ENCODE results near the gene SKI. TPM values are rescaled to one million over a fixed set of nuclear protein-coding genes. Genes with fewer than 3 reads are reported as not detected.

The SKI gene
- total RNA-seq, 2 donors from 2014 or later, result 16.5 to 42.7 TPM

DNA sequence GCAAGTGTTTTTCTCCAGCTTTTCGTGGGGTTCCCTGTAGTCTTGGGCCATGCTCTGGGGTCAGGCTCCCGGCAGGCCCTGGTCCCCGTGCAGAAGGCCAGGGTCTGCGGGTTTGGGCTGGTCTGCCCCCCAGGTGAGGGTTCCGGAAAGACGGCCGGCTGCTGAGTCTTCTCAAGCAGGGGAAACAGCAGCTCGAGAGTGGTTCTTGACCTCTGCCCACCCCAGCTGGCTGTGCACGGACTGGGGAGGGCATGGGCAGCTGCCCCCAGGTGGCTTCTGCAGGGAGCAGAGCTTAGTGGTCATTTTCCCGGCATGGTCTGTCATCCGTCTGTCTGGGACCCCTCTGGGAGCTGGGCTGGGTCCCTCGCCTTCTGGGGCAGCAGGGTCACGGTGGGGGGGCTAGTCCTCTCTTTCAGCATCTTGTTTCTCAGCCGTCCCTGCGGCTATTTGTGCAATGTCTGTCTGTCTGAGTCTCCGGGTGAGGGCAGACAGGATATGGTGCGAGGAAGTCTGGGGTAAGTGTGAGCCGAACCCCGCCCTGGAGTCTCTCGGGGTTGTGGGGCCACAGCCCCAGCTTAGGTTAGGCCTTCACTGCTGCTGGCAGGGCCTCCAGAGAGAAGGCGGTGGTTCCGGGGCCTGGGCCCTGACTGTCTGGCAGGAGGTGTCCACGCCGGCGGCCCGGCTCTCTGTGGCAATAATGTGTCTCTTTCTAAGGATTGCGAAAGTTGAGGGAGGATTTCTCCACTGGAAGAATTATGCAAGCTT, 6.1 kb downstream of the SKI start:
- ATAC-seq (peak; percentile 97 to 99), DNase-seq (ENCODE audit: low spot score) (peak; percentile 95)
- peak overlapping the region; percentile 66 for H3K4me3 Mint-ChIP-seq
- no peaks in the 10 kb centered on the region for H3K9me3 Mint-ChIP-seq
- H3K27ac Mint-ChIP-seq, result peak overlapping the region; percentile 75 to 86
- H3K27me3 Mint-ChIP-seq, result no peaks in the 10 kb centered on the region
- peaks cover 46 to 55% of the 10 kb centered on the region in 2 donors for H3K4me1 Mint-ChIP-seq (ENCODE audit: low read depth in 2 of 2)
- no peaks in the 10 kb centered on the region for H3K36me3 Mint-ChIP-seq

DNA sequence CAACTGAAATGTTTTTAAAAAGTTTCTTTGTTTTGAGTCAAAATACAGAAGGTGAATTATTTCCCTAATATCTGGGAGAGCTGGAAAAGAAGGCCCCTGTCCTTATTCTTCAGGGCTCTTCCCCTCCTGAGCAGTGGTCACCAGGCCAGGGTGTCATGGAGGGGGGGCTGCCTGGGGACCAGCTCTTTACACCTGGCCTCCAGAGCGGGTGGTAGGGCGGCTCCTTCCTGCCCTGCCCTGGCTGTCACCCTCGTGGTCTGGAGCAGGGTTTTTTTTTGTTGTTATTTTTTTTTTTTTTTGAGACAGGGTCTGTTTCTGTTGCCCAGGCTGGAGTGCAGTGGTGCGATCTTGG, 6.6 kb downstream of the SKI start:
- Mint-ChIP-seq H3K27ac (peak overlapping the region; percentile 75 to 86), H3K27me3 (no peaks in the 10 kb centered on the region), H3K9me3 (no peaks in the 10 kb centered on the region), H3K4me3 (peak overlapping the region; percentile 66), H3K4me1 (ENCODE audit: low read depth in 2 of 2) (peaks cover 44 to 51% of the 10 kb centered on the region in 2 donors), H3K36me3 (no peaks in the 10 kb centered on the region)
- ATAC-seq (peak; percentile 57 to 64), DNase-seq (ENCODE audit: low spot score) (no peak)

DNA sequence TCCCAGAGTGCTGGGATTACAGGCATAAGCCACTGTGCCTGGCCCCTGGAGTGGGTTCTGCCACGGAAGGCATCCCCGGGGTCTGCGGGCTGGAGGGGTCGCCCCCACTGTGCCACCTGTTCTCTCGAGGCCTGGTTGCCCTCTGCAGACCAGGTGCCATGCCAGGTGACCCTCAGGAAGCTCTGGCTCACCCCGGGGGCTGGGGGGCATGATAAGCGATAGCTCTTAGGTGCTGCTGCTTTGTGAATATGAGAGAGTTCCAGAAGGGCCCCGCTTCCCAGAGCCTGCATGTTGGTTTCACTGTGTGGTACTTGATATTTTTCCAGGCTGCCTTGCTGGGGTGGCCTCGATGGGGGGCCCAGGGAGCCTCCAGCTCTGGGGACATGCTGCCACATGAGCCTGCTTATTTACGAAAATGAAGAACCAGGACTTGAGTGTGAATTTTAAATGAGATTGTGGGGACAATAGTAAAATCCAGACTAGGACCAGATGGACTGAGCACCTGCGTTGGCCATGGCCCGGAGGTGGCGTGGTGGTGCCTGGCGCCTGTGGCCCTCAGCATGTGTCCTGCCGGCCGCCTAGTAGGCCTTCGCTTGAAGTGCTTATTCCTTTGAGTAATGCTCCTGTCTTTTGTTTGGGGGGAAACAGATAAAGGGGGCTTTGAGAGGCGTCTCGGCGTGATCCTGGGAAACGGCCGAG, 7.3 kb downstream of the SKI start:
- peak overlapping the region in 1 of 2 donors; percentile 75 for H3K27ac Mint-ChIP-seq
- H3K36me3 Mint-ChIP-seq, result no peaks in the 10 kb centered on the region
- H3K9me3 Mint-ChIP-seq, result no peaks in the 10 kb centered on the region
- peaks cover 50 to 55% of the 10 kb centered on the region in 2 donors for H3K4me1 Mint-ChIP-seq (ENCODE audit: low read depth in 2 of 2)
- no peaks in the 10 kb centered on the region for H3K27me3 Mint-ChIP-seq
- DNase-seq (ENCODE audit: low spot score), result no peak
- peak overlapping the region; percentile 32 for H3K4me3 Mint-ChIP-seq
- no peak for ATAC-seq

DNA sequence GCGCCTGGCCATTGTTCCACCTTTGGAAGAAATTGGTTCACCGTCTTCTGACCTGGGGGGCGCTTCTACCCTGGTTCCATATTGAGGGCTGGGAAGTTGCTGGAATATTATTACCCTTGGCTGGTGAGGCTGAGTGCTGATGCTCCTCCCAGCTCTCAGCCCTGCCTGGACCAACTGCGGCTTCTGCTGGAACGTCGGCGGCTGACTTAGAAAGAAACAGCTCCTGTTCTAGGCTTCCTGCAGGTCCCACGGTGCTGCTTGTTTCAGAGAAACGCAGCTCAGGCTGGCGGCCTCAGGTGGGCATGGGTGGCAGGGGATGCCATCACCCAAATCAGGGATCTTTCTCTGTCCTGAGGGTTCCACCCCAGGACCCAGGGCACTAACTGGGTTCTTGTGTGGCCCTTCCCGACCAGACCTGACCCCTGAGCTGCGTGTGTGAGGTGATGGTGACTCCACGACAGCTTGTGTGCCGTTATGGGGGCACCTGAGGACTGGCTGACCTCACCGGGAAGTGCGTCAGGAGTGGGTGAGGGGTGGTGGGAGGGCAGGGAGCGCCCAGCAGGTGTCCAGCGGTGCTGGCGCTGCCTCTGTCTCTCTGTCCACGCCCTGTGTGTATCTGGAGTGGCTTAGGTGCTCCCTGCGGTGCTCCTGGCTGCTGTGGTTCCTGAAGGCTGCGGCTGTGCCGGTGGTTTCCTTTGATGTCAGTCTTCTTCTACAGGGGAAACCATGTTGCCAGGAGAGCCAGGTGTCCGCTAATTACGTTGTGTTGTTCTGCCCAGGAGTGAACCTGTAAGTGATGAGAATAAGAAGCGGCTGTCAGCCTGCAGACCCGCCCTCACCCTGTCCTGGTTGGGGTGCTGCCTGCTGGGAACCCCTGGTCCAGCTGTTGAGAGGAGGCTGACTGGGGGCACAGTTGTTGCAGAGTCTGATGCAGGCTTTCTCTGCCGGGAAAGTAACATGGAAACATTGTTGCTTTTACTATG, 8.9 kb downstream of the SKI start:
- Mint-ChIP-seq H3K27ac (no peak overlapping the region), H3K4me1 (ENCODE audit: low read depth in 2 of 2) (peaks cover 42 to 43% of the 10 kb centered on the region in 2 donors), H3K27me3 (no peaks in the 10 kb centered on the region), H3K9me3 (no peaks in the 10 kb centered on the region), H3K4me3 (no peak overlapping the region), H3K36me3 (no peaks in the 10 kb centered on the region)
- DNase-seq (ENCODE audit: low spot score), result no peak
- ATAC-seq, result no peak

DNA sequence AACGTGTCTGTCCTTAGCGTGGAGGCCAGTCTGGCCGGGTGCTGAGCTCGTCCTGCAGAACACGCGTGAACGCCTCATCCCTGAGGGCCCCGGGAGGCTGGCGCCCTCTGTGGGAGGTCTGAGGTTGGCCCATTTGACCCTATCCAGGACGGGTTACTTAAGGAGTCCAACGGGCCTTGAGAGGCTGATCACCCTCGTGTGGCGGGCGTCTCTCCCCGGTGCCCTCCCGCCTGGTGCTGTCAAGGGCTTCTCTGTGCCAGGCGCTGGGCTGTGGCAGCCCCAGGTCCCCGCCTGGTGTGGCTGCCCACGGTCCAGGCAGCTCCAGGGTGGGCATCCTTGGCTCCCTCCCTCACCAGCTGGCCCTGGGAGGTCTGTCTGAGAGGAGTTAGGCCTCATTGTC, 9.7 kb downstream of the SKI start:
- peaks cover 36 to 39% of the 10 kb centered on the region in 2 donors for H3K4me1 Mint-ChIP-seq (ENCODE audit: low read depth in 2 of 2)
- no peak for DNase-seq (ENCODE audit: low spot score)
- ATAC-seq, result no peak
- H3K27me3 Mint-ChIP-seq, result no peaks in the 10 kb centered on the region
- no peak overlapping the region for H3K4me3 Mint-ChIP-seq
- no peaks in the 10 kb centered on the region for H3K9me3 Mint-ChIP-seq
- H3K36me3 Mint-ChIP-seq, result no peaks in the 10 kb centered on the region
- no peak overlapping the region for H3K27ac Mint-ChIP-seq

DNA sequence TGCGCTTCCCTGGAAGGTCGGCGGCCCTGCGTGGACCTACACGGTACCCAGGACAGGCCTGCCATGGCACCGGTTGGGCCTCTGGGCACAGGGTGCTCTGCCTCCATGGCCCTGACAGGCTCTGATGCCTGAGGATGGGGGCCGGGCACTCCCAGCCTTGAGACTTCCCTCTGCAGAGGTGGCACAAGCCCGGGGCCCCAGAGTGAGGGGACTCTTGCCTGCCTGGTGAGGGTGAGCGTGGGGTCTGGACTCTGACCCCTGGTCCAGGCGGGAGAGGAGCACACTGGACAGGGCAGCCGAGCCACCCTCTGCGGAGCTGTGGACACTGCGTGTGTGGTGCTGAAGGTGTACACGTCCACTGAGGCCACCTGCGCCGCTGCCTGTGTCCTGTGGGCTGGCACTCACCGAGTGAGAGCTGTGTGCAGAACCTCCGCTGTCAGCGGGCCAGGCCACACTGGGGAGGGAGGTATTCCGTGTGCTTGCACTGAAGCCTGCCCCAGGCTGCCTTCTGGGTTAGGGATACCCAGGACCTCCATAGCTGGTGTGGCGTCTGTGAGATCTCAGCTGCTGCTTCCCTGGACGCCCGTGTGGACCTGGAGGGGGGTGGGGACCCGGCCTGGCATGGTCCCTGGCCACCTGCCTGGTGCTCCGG, 10.4 kb downstream of the SKI start:
- Mint-ChIP-seq H3K27me3 (no peaks in the 10 kb centered on the region), H3K36me3 (no peaks in the 10 kb centered on the region), H3K27ac (no peak overlapping the region), H3K4me3 (no peak overlapping the region), H3K4me1 (ENCODE audit: low read depth in 2 of 2) (peaks cover 34 to 37% of the 10 kb centered on the region in 2 donors), H3K9me3 (no peaks in the 10 kb centered on the region)
- no peak for ATAC-seq
- no peak for DNase-seq (ENCODE audit: low spot score)

DNA sequence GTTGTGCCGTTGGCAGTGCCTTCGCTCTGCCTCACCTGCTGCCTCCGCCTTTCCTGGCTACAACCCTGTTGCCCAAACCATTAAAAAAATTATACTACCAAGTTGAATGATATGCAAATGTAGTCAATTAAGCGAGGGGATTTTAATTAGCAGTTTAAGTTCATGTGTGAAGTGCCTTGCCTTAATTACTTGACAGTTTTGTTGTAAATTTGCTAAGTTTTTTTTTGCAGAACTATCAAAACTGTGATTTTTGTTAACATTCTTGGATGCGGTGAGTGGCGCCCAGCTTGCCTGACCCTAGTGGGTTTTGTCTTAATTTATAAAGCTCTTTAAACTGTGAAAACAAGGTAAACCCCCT, 10.9 kb downstream of the SKI start:
- H3K4me3 Mint-ChIP-seq, result no peak overlapping the region
- H3K4me1 Mint-ChIP-seq (ENCODE audit: low read depth in 2 of 2), result peaks cover 36 to 38% of the 10 kb centered on the region in 2 donors
- no peaks in the 10 kb centered on the region for H3K27me3 Mint-ChIP-seq
- H3K9me3 Mint-ChIP-seq, result no peaks in the 10 kb centered on the region
- H3K27ac Mint-ChIP-seq, result peak overlapping the region in 1 of 2 donors; percentile 29
- DNase-seq (ENCODE audit: low spot score) (no peak), ATAC-seq (no peak)
- H3K36me3 Mint-ChIP-seq, result no peaks in the 10 kb centered on the region

DNA sequence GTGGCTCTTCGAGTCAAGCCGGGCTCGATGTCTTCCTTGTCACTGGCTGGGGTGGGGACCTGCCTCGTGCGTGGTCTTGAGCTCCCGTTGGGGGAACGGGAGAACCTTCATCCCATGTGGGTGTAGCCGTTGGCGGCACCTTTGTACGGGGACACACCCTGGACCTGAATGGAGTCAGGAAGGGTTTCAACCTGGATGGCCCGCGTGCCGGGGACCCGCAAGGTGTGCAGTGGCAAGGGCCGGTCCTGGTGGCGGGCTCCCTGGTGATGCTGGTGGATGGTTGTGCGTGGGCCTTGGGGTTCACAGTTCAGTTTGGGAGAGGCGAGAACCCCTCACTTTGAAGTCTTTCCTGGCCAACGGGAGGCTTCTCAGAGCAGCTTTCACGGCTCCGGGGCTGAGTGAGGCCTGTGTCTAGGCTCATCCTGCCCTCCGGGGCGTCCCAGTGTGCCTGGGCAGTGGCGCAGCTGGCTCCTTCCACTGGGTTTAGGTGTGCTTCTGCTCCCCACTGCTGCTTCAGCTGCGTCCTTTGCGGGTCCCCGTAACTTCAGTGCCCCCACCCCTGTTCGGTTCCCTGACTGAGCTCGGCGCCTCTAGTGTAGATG, 11.4 kb downstream of the SKI start:
- DNase-seq (ENCODE audit: low spot score) (no peak), ATAC-seq (no peak)
- Mint-ChIP-seq H3K27me3 (no peaks in the 10 kb centered on the region), H3K27ac (peak overlapping the region in 1 of 2 donors; percentile 29), H3K9me3 (no peaks in the 10 kb centered on the region), H3K36me3 (no peaks in the 10 kb centered on the region), H3K4me3 (no peak overlapping the region), H3K4me1 (ENCODE audit: low read depth in 2 of 2) (peaks cover 31 to 34% of the 10 kb centered on the region in 2 donors)

DNA sequence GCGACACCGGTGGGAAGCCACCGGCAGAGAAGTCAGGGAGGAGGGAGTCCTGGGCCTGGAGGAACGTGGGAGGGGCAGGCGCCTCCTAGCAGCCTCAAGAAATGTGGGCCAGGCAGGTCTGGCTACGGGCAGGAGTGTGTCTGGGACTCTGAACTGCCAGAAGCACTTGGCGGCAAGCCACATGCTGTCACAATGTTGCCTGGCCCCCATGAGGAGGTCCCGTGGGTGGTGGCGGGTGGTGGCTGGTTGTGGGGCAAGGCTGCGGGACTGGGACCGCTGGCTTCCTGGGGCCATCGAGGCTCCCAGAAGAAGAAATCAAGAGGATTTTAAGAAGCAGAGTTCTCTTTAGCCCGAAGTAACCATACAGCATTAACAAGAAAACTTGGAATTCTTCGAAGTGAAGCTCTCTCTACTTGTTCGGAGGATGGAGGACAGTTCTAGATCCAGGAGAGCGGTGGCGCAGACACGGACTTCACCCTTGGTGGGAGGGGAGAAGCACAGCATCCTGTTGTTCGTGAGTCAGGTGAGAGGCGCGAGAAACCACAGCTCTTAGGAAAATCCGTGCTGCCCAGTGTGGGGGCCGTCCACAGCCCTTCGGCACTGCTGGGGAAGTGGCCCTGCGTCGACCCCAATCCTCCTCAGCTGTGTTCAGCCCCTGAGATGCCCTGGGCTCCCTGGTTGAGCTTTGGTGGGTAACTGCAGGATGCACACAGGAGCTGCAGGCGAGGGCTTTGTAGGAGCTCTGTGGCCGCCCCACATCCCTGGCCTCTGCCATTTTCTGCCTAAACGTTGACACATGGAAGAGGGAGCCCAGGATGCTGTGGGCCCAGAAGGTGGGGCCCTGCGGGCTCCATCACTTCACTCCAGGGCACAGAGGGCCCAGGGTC, 12.4 kb downstream of the SKI start:
- Mint-ChIP-seq H3K36me3 (no peaks in the 10 kb centered on the region), H3K4me3 (no peak overlapping the region), H3K4me1 (ENCODE audit: low read depth in 2 of 2) (peaks cover 25 to 32% of the 10 kb centered on the region in 2 donors), H3K27ac (peak overlapping the region in 1 of 2 donors; percentile 29), H3K27me3 (no peaks in the 10 kb centered on the region), H3K9me3 (no peaks in the 10 kb centered on the region)
- no peak for ATAC-seq
- DNase-seq (ENCODE audit: low spot score), result peak; percentile 61

DNA sequence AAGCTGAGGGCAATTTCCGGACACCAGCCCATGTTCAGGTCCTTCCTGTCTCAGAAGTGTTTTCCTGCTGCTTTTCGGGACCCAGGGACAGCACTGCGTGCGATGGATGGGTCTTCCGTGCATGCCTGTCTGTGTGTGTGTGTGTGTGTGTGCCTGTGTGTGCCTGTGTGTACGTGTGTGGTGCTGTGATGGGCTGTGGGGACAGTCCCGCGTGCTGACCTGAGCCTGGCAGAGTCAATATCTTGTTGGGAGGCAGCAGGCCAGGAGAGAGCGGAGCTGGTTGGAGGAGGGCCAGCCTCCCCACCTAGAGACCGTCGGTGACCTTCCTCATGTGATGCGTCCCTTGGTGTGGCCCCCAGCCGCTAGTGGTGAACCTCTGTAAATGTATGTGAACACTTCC, 13.7 kb downstream of the SKI start:
- Mint-ChIP-seq H3K36me3 (no peaks in the 10 kb centered on the region), H3K4me1 (ENCODE audit: low read depth in 2 of 2) (peaks cover 27 to 34% of the 10 kb centered on the region in 2 donors), H3K27me3 (no peaks in the 10 kb centered on the region), H3K4me3 (no peak overlapping the region), H3K27ac (no peak overlapping the region), H3K9me3 (no peaks in the 10 kb centered on the region)
- ATAC-seq, result no peak
- peak; percentile 34 for DNase-seq (ENCODE audit: low spot score)

DNA sequence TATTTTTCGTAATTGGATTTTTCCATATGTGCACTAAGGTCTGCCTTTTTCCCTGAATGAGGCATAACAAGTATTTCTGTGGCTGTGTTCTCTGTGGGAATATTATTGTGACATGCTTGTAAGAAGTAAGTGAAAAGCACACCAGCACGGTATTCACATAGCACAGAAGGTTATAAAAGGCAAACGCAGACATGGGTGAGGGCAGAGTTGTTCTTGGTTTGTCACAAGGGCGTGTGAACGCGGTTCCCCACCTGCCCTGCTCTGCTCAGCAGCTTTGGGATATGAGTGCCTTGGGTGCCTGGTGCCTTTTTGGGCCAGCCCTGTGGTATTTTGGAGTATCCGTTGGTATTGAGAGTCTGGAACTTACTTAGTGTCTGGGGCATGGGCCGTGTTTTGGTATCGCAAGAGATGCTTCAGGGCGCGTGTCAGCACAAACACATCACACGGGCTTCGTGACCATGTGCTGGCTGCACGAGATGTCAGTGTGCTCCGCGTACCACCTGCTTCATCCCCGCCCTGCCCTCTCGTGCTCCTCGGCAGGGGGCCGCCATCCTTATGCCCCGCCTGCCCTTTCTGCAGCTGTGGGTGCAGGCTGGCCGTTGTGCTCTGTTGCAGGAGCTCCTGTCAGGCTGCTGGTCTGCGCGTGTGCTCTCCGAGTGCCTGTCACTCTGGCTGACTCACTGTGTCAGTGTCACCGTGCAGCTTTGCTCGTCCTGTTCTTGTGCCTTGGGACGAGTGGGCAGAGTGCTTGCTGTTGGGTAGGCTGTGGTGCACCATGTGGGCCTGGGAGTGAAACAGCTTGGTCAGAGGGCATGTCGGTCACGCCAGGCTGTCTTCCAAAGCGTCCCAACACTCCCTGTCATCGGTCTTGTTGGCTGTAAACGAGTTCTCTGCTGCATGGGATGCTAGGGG, 15.0 kb downstream of the SKI start:
- H3K4me3 Mint-ChIP-seq, result no peak overlapping the region
- no peaks in the 10 kb centered on the region for H3K27me3 Mint-ChIP-seq
- no peak overlapping the region for H3K27ac Mint-ChIP-seq
- ATAC-seq, result no peak
- DNase-seq (ENCODE audit: low spot score), result peak; percentile 25
- no peaks in the 10 kb centered on the region for H3K36me3 Mint-ChIP-seq
- peaks cover 31 to 34% of the 10 kb centered on the region in 2 donors for H3K4me1 Mint-ChIP-seq (ENCODE audit: low read depth in 2 of 2)
- H3K9me3 Mint-ChIP-seq, result no peaks in the 10 kb centered on the region

Data from natural killer cell treated with Interleukin-12 subunit alpha and Interleukin-12 subunit beta and Interleukin-15 and Interleukin-18, amount 100 ng/mL, for 72 hours (primary cell).